ENCODE data around the gene PLET1. TPM values are rescaled to one million over a fixed set of nuclear protein-coding genes. Genes with fewer than 3 reads are reported as not detected.

PLET1 gene
- total RNA-seq, 4 donors from 2014 or later, result not detected

- 80 to 88% methylated on average over 5 of the region's 5 CpGs for WGBS, 2 donors
- intact Hi-C loops (cut with DNase I; ENCODE audit: low total_unique reads), result loop anchor here (2.0 kb wide), 1 partner anchor 24 kb away; no protein-coding TSS in a partner anchor
- DNase-seq (ENCODE audit: low spot score in 2 of 2), result no peak
- H3K4me3 ChIP-seq (ENCODE audit: low read depth, poor library complexity, severe bottlenecking), result no peak overlapping the region
- no peak for TF ChIP-seq CTCF (IDR thresholded peaks at IDR 0.05)
These were observed 7.7 kb upstream of the PLET1 start for GRCh38 chr11:112268406-112268805.

GRCh38 chr11:112267188-112267591 is 6.5 kb upstream of the PLET1 start:
- DNase-seq (ENCODE audit: low spot score in 2 of 2), result no peak
- intact Hi-C loops (cut with DNase I; ENCODE audit: low total_unique reads), result no loop called here
- WGBS, 2 donors, result 71 to 76% methylated on average over 5 of the region's 5 CpGs
- TF ChIP-seq CTCF (IDR thresholded peaks at IDR 0.05) (no peak), POLR2A (IDR thresholded peaks at IDR 0.05) (no peak)
- no peak overlapping the region for H3K4me3 ChIP-seq (ENCODE audit: low read depth, poor library complexity, severe bottlenecking)

DNA sequence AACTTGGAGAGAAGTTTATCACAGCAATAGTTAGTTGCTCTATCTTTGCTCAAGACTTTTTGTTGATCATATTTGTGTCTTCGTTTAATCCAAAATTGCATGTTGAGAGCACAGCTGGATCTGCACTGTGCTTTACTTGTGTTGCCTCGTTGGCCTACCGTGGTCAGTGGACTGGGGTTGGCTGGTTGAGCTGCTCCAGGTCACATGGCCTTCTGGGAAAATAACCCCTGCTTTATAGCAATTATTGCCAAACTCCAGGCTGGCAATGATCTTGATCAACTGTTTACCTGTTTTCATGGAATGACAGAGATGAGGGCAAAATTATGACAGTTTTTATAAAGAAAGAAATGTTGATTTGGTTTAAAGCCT is 5.7 kb upstream of the PLET1 start:
- TF ChIP-seq CTCF (IDR thresholded peaks at IDR 0.05) (no peak), POLR2A (IDR thresholded peaks at IDR 0.05) (no peak)
- WGBS, 2 donors, result 87 to 90% methylated on average over 3 of the region's 3 CpGs

GRCh38 chr11:112265659-112266409 is 5.2 kb upstream of the PLET1 start:
- 59 to 73% methylated on average over 11 of the region's 11 CpGs for WGBS, 2 donors
- TF ChIP-seq CTCF (IDR thresholded peaks at IDR 0.05) (no peak), POLR2A (IDR thresholded peaks at IDR 0.05) (no peak)
- DNase-seq (ENCODE audit: low spot score in 2 of 2), result no peak
- intact Hi-C loops (cut with DNase I; ENCODE audit: low total_unique reads), result no loop called here
- no peak overlapping the region for H3K4me3 ChIP-seq (ENCODE audit: low read depth, poor library complexity, severe bottlenecking)

More for the DNA sequence above, 5.7 kb upstream of the PLET1 start:
- no peak overlapping the region for H3K4me3 ChIP-seq (ENCODE audit: low read depth, poor library complexity, severe bottlenecking)
- intact Hi-C loops (cut with DNase I; ENCODE audit: low total_unique reads), result no loop called here
- DNase-seq (ENCODE audit: low spot score in 2 of 2), result no peak

GRCh38 chr11:112255067-112255720 is 5.5 kb downstream of the PLET1 start:
- WGBS, 2 donors, result 60 to 67% methylated on average over 15 of the region's 15 CpGs
- DNase-seq (ENCODE audit: low spot score in 2 of 2), result no peak
- TF ChIP-seq POLR2A (IDR thresholded peaks at IDR 0.05) (no peak), CTCF (IDR thresholded peaks at IDR 0.05) (no peak)
- intact Hi-C loops (cut with DNase I; ENCODE audit: low total_unique reads), result no loop called here
- H3K4me3 ChIP-seq (ENCODE audit: low read depth, poor library complexity, severe bottlenecking), result no peak overlapping the region
